ENCODE data around the gene TCP1.

TCP1 gene

DNA sequence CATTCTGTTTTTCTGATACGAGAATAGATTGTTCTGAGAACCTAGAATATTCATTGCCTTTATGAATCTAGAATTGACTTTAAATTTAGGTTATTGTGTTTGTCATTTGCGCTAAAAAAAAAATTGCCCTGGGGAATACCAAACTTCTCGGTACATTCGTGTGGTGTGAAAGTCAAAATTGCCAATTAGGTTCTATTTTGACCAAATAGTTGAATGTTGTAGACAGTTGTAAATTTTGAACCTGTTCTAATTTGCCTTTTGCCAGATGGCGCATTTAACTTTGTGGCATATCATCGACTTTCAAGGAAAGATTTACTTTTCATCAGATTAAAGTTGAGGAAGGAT, 59.1 kb downstream of the TCP1 start:
- no peak for DNase-seq

DNA sequence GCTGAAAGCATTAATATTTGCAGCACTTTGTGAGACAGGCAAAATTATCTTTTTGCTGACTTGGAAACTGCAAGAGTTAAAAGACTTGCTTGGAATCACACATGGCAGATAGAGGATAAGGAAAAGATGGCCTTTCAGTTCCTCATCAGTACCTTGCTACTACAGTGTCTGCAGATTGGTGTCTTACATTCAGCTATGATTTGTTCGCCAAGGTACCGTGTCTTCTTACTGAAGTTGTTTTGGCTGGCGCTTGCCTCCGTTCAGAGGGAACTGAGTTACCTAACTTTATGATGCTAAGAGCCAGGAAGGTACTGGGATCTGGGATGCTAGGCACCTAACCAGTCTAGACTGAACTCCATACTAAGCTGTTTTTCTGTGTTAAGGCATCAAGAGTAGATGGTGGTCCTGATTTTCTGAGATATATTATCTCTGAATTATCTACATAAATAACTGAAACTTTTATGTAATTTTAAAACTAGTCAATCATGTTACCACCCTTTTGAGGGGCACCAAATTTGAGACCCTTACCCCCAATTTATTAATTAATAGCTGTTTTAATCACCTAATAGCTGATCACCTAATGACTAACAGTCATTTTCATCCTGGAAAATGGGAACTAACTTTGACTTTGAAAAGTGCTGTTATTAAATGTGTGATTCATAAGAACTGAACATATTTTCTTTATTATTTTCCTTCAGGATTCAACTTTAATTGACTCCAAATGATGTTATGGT, 59.6 kb downstream of the TCP1 start:
- no peak for DNase-seq

DNA sequence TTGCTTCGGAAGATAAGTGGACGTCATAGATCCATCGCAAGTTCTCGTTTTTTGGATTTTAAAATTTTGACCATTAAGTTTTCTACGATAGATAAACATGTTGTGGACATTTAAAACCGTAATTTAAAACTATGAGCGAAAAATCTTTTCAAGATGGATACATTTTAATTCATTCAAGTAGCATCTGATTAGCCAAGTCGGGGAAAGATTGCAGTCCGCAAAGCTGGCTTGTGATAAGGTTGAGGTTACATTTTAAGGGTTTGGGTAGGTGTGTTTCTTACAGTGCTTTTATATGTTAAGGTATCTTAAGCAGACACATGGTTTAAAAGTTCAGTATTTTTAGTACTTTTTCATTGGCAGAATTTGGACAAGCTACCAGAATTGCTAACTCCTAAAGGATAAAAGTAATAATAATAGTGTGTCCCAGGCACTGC, 60.9 kb downstream of the TCP1 start:
- no peak for DNase-seq

Measured in NCI-H2171 treated with DMSO at 0.1 percent for 48 hours (cell line).